HG03460 (cell line): ENCODE results near the gene FAM25A.
"Not testable (repeated sequence)": the region's sequence is repeated elsewhere in the genome, so short reads cannot be mapped to it uniquely, and the experiment has no call there.

Experiments
- ATAC-seq: cut with Tn5 transposase; IDR thresholded peaks from one replicate; pipeline ENCODE4 v1.9.1; 2021; ENCODE audit not compliant: unreplicated experiment

The FAM25A gene

GRCh38 chr10:87020056-87020455, at the start of gene FAM25A:
TSS of gene FAM25A (plus strand) at chr10:87020294. CDS start at chr10:87020325, 31 bp downstream.
- ATAC-seq, result not testable (repeated sequence)

GRCh38 chr10:86970982-86971231, 49.2 kb upstream of the FAM25A start:
- ATAC-seq, result no peak

- peak; percentile 77 for ATAC-seq
These were observed 48.7 kb upstream of the FAM25A start for GRCh38 chr10:86971232-86971991.

GRCh38 chr10:86972613-86973380, 47.3 kb upstream of the FAM25A start:
- ATAC-seq, result no peak

GRCh38 chr10:86974484-86974883, 45.6 kb upstream of the FAM25A start:
- ATAC-seq, result no peak

GRCh38 chr10:86976362-86977056, 43.6 kb upstream of the FAM25A start:
- ATAC-seq, result no peak

GRCh38 chr10:86978457-86978856, 41.6 kb upstream of the FAM25A start:
- ATAC-seq, result not testable (repeated sequence)

- ATAC-seq, result no peak
These were observed 40.7 kb upstream of the FAM25A start for GRCh38 chr10:86979296-86979818.

- no peak for ATAC-seq
These were observed 40.1 kb upstream of the FAM25A start for GRCh38 chr10:86979977-86980448.

GRCh38 chr10:86981020-86981419, 39.1 kb upstream of the FAM25A start:
- ATAC-seq, result not testable (repeated sequence)

GRCh38 chr10:86981716-86982115, 38.4 kb upstream of the FAM25A start:
- no peak for ATAC-seq

- not testable (repeated sequence) for ATAC-seq
These were observed 35.6 kb upstream of the FAM25A start for GRCh38 chr10:86984498-86984897.

- no peak for ATAC-seq
These were observed 31.6 kb upstream of the FAM25A start for GRCh38 chr10:86988520-86988919.

GRCh38 chr10:86991362-86991761, 28.7 kb upstream of the FAM25A start:
- not testable (repeated sequence) for ATAC-seq

- ATAC-seq, result no peak
These were observed 27.6 kb upstream of the FAM25A start for GRCh38 chr10:86992456-86992855.

GRCh38 chr10:86992929-86993328, 27.2 kb upstream of the FAM25A start:
- ATAC-seq, result no peak

- not testable (repeated sequence) for ATAC-seq
These were observed 20.2 kb upstream of the FAM25A start for GRCh38 chr10:86999802-87000403.

GRCh38 chr10:87000491-87000890, 19.6 kb upstream of the FAM25A start:
- no peak for ATAC-seq

- ATAC-seq, result not testable (repeated sequence)
These were observed 13.0 kb upstream of the FAM25A start for GRCh38 chr10:87007124-87007523.

GRCh38 chr10:87007674-87008073, 12.4 kb upstream of the FAM25A start:
- not testable (repeated sequence) for ATAC-seq

GRCh38 chr10:87008303-87008702, 11.8 kb upstream of the FAM25A start:
- not testable (repeated sequence) for ATAC-seq
